ENCODE results near the gene CKAP4. TPM values are rescaled to one million over a fixed set of nuclear protein-coding genes. Genes with fewer than 3 reads are reported as not detected.

CKAP4 gene
- total RNA-seq, 4 donors from 2014 or later = 30.6 to 41.4 (median 36.2) TPM

GRCh38 chr12:106190581-106190980 lies 57.2 kb downstream of the CKAP4 start:
- Histone ChIP-seq H3K36me3 (no peaks in the 10 kb centered on the region), H3K4me3 (no peak overlapping the region), H3K9me3 (no peaks in the 10 kb centered on the region), H3K4me1 (no peaks in the 10 kb centered on the region), H3K27me3 (no peaks in the 10 kb centered on the region), H3K27ac (no peak overlapping the region)
- WGBS, 2 donors (ENCODE audit: low coverage in 1 of 2) = 84 to 87% methylated on average over 3 of the region's 3 CpGs
- in situ Hi-C loops (cut with MboI; ENCODE audit: low pct_ligation_motif_present in 1 of 4, low pct_unique_long_range_greater_than_20kb in 1 of 4, low sequenced_read_pairs in 3 of 4) (no loop called here), intact Hi-C loops (cut with DNase I; ENCODE audit: low total_unique reads) (no loop called here)
- TF ChIP-seq POLR2A (IDR thresholded peaks at IDR 0.05) (no peak), POLR2AphosphoS5 (IDR thresholded peaks at IDR 0.05) (no peak), EP300 (IDR thresholded peaks at IDR 0.05; ENCODE audit: low read depth) (no peak), CTCF (IDR thresholded peaks at IDR 0.05) (no peak)
- no peak for DNase-seq

GRCh38 chr12:106189341-106189740 lies 58.5 kb downstream of the CKAP4 start:
- in situ Hi-C loops (cut with MboI; ENCODE audit: low pct_ligation_motif_present in 1 of 4, low pct_unique_long_range_greater_than_20kb in 1 of 4, low sequenced_read_pairs in 3 of 4) = no loop called here
- intact Hi-C loops (cut with DNase I; ENCODE audit: low total_unique reads) = no loop called here
- 96 to 100% methylated on average over 1 to 4 of the region's 4 CpGs for WGBS, 2 donors (ENCODE audit: low coverage in 1 of 2)

GRCh38 chr12:106188256-106188655 lies 59.6 kb downstream of the CKAP4 start:
- H3K4me3 ChIP-seq = no peak overlapping the region
- no peaks in the 10 kb centered on the region for H3K4me1 ChIP-seq
- in situ Hi-C loops (cut with MboI; ENCODE audit: low pct_ligation_motif_present in 1 of 4, low pct_unique_long_range_greater_than_20kb in 1 of 4, low sequenced_read_pairs in 3 of 4) (no loop called here), intact Hi-C loops (cut with DNase I; ENCODE audit: low total_unique reads) (no loop called here)
- WGBS, 2 donors (ENCODE audit: low coverage in 1 of 2) = 50 to 51% methylated on average over 2 to 10 of the region's 10 CpGs
- no peaks in the 10 kb centered on the region for H3K36me3 ChIP-seq
- no peak for DNase-seq
- H3K9me3 ChIP-seq = no peaks in the 10 kb centered on the region
- TF ChIP-seq POLR2AphosphoS5 (IDR thresholded peaks at IDR 0.05) (no peak), CTCF (IDR thresholded peaks at IDR 0.05) (no peak), POLR2A (IDR thresholded peaks at IDR 0.05) (no peak), EP300 (IDR thresholded peaks at IDR 0.05; ENCODE audit: low read depth) (no peak)
- no peak overlapping the region for H3K27ac ChIP-seq
- no peaks in the 10 kb centered on the region for H3K27me3 ChIP-seq

More at GRCh38 chr12:106189341-106189740, 58.5 kb downstream of the CKAP4 start:
- Histone ChIP-seq H3K36me3 (no peaks in the 10 kb centered on the region), H3K9me3 (no peaks in the 10 kb centered on the region), H3K27ac (no peak overlapping the region), H3K4me3 (no peak overlapping the region), H3K27me3 (no peaks in the 10 kb centered on the region), H3K4me1 (no peaks in the 10 kb centered on the region)
- DNase-seq = no peak
- TF ChIP-seq POLR2AphosphoS5 (IDR thresholded peaks at IDR 0.05) (no peak), POLR2A (IDR thresholded peaks at IDR 0.05) (no peak), EP300 (IDR thresholded peaks at IDR 0.05; ENCODE audit: low read depth) (no peak), CTCF (IDR thresholded peaks at IDR 0.05) (no peak)

Small RNA genes lying within 50 kb of the gene (small RNA-seq; reads per million reads assigned to genes)
- 0 reads per million in 4 donors for gene RNU7-94P

Other genes starting within 250 kb of the CKAP4 start
- gene NUAK1, start 109.1 kb downstream of the CKAP4 start, total RNA-seq = 10 to 100 TPM in 1 of 4 donors, 1 to 10 TPM in 2, under 1 TPM in 1; 0.75 to 14.7 (median 3.5) TPM
- gene TCP11L2, start 54.7 kb upstream of the CKAP4 start, total RNA-seq = 10 to 100 TPM in 3 of 4 donors, 1 to 10 TPM in 1; 8.0 to 47.8 (median 41.7) TPM
- 1 to 10 TPM; 5.6 to 8.4 (median 7.7) TPM for gene POLR3B, start 109.7 kb upstream of the CKAP4 start, total RNA-seq

All from transverse colon (tissue), 4 donors.